Skin epidermis (tissue), 12 donors: ENCODE results near the gene PRDM2.
A peak's percentile ranks its signal among the peaks of the same experiment; 100 is the strongest.

Experiments
- H3K27ac ChIP-seq, 21 experiments: fragments of 200-600 bp; sonication (generic) in 11 of 21; one replicate each; pipeline ENCODE4 v1.5.0; 2020; ENCODE audit warnings: mild to moderate bottlenecking in 3 of 21, inconsistent platforms in 2 of 21, moderate library complexity in 2 of 21
- H3K4me3 ChIP-seq, 7 experiments: fragments of 200-600 bp; sonication (generic) in 2 of 7; one replicate each; pipeline ENCODE4 v1.5.0; 2020; ENCODE audit warnings: inconsistent platforms in 2 of 7, mild to moderate bottlenecking in 2 of 7, moderate library complexity in 1 of 7

PRDM2 gene

GRCh38 chr1:13730751-13731482, 30.9 kb downstream of the PRDM2 start:
- Histone ChIP-seq H3K27ac (peak overlapping the region in 15 of 21 experiments; percentile 1 to 81 (median 55)), H3K4me3 (peak overlapping the region in 3 of 7 experiments; percentile 5 to 17 (median 7))

DNA sequence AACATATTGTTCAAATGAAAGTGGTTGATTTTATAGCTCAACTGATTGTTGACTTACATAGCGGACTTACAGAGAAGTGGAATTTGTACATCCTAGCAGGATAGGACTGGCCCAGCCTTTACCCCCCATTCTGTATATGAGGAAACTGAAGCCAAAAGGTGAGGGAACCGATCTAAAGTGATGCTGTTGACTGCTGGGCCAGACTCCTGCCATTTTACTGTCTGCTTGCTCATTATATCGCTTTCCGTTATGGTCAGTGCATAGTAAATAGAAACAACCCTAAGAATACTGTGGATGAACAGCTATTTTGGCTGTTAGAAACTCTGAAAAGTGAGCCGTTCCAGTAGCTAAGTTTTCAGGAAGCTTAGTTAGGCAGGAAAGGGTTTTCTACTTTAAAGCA, 31.9 kb downstream of the PRDM2 start:
- peak overlapping the region in 6 of 21 experiments; percentile 38 to 81 (median 74) for H3K27ac ChIP-seq
- H3K4me3 ChIP-seq, result no peak overlapping the region

DNA sequence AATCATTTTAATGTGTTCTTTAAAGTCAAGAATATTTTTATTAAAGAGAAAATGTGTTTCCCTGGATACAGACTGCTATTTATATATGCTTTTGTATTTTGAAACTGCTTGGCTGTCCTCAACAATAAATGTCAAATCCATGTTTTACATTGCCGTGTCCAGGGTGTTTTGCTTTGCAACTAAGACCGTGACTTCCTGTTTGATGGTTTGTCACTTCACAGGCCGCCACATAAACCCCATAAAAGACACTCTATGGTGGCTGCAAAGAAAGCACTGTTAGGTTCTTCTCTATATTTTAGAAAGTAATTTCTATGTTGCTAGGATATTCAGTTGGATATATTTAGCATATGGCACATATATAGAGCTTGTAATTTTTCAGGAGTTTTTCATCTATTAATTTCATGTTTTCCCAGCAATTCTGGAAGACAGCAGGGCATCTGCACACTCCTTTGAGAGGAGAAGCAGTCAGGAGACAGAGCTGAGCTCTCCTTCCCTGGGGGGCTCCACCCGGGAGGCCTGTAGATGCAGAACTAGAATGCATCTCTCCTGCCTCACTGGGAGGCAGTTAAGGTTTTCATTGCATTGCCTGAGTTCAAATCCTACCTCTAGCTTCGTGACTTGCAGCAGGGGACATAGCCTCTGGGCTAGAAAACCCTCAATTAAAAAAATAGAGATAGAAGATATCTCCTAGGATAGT, 33.1 kb downstream of the PRDM2 start:
- H3K27ac ChIP-seq, result peak overlapping the region in 9 of 21 experiments; percentile 1 to 81 (median 46)

DNA sequence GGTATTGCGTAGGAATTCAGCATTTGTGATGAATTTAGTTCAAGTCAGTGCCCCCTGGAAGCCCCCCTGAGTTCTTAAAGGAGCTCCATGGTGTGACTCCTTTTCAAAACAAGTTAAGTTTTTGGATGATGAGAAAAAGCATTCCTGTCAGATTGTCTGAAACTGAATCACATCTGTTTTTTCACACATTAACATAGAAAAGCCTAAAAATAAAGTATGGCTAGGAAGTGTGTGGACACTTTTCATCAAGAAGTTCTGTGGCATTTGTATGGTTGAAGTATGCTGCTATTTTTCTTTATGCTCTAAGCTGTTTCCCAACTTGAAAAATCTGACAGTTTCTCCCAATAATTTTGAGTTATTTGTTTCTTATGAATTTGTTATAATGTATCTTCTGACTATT, 33.7 kb downstream of the PRDM2 start:
- Histone ChIP-seq H3K27ac (peak overlapping the region in 8 of 21 experiments; percentile 1 to 81 (median 51)), H3K4me3 (no peak overlapping the region)

More for the DNA sequence above, 33.1 kb downstream of the PRDM2 start:
- H3K4me3 ChIP-seq, result no peak overlapping the region

DNA sequence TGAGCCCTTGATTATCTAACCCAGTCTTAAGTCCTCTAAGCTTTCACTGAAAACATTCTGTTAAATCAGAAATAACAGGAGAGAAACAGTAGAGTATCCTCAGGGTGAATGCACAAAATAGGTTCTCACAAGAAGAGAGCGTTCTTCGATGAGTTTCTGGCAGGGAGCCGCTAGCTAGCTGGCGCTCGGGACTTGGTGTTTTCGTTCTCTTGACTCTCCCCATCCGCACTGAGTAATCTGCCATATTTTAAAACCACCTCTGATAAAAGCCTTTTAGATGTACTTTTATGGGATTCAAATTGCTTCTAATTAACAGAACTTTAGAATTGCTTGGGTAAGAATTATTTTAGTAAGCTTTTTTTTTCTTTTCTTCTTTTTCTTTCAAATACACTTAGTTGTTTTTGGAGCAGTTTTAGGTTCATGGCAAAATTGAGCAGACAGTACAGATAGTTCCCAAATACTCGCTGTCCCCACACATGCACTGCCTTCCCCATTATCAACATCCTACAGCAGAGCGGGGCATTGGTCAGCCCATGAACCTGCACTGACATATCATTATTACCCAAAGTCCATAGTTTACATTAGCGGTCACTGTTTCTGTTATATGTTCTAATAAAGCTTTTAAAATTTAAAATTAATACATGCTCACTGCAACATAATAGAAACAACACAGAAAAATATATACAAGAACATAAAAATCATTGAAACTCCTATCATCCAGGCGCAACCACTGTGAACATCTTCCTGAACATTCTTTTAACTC, 35.4 kb downstream of the PRDM2 start:
- Histone ChIP-seq H3K4me3 (no peak overlapping the region), H3K27ac (no peak overlapping the region)

GRCh38 chr1:13737398-13737797, 37.4 kb downstream of the PRDM2 start:
- Histone ChIP-seq H3K4me3 (no peak overlapping the region), H3K27ac (no peak overlapping the region)

- Histone ChIP-seq H3K4me3 (no peak overlapping the region), H3K27ac (no peak overlapping the region)
These were observed 46.4 kb downstream of the PRDM2 start for GRCh38 chr1:13746342-13746741.

- H3K4me3 ChIP-seq, result peak overlapping the region; percentile 58 to 93 (median 78)
- H3K27ac ChIP-seq, result peak overlapping the region; percentile 77 to 97 (median 93)
These were observed 48.9 kb downstream of the PRDM2 start for GRCh38 chr1:13748610-13749505.

DNA sequence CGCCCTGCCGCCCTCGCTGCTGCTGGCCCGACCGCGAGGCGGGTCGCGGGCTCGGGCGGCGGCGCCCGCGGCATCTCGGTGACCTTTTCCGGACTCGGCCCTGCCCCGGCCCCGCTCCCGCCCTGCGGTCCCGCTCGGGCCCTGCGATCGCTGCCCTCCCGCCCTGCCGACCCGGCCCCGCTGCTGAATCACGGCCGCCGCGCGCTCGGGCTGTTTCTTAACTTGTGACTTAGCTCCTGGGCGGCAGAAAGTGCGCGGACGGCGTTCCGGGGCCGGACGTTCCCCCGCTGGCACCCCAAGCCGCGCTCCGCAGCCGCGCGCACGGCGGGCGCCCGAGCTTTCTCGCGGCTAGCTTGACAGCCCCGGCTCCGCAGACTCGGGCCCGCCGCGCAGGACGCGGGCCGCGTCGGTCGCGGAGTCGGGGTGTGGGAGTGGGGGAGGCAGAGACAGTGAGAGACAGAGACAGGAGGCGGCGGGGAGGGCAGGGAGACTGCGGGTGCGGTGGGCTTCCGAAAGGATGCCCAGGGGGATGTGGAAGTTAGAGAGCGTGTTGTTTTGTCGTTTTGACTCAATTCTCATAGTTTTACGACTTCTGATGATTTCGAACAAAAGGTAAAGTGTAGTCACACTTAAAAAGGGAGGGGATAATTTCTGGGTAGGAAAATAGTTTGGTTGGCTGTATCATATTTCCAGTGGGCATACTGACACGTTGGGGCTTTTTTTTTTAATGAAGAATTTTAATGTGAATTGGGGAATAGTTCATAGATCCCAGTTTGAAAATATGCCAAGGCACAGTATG, 49.8 kb downstream of the PRDM2 start:
- peak overlapping the region; percentile 58 to 93 (median 78) for H3K4me3 ChIP-seq
- peak overlapping the region; percentile 68 to 97 (median 93) for H3K27ac ChIP-seq

GRCh38 chr1:13751458-13751871, 51.5 kb downstream of the PRDM2 start:
- peak overlapping the region in 1 of 7 experiments; percentile 2 for H3K4me3 ChIP-seq
- H3K27ac ChIP-seq, result peak overlapping the region in 1 of 21 experiments; percentile 93

- Histone ChIP-seq H3K4me3 (peak overlapping the region in 1 of 7 experiments; percentile 2), H3K27ac (no peak overlapping the region)
These were observed 52.0 kb downstream of the PRDM2 start for GRCh38 chr1:13751985-13752384.

GRCh38 chr1:13752852-13753251, 52.9 kb downstream of the PRDM2 start:
- no peak overlapping the region for H3K27ac ChIP-seq

GRCh38 chr1:13753636-13754402, 53.8 kb downstream of the PRDM2 start:
- peak overlapping the region in 1 of 21 experiments; percentile 53 for H3K27ac ChIP-seq
- no peak overlapping the region for H3K4me3 ChIP-seq

More at GRCh38 chr1:13752852-13753251, 52.9 kb downstream of the PRDM2 start:
- no peak overlapping the region for H3K4me3 ChIP-seq

DNA sequence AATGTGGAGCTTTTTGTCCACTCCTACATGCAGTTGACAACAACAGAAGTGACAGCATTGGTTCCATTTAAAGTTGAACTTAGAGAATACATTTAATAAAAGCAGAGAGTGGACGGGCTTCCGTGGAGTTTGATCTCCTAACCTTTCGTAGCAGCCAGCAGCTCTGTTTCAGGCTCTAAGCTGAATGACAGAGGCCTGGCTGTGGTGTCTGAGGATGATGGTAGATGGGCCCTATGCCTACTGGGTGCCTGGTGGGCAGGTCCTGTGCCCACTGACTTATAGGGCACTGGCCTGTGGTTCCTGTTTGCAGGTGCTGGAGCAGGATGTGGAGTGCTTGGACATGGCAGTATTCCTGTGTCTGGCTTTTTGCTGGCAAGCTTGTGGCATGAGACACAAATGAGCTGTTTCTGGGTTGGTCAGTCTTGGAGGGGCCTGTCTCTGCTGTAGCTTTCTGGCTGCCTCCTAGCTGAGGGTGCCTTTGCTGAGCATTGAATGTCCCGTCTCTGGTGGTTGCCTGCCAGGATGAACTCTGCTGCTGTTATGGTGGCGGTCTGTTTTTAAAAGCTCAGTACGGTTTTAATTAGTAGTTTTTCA, 54.6 kb downstream of the PRDM2 start:
- no peak overlapping the region for H3K27ac ChIP-seq
- H3K4me3 ChIP-seq, result no peak overlapping the region

DNA sequence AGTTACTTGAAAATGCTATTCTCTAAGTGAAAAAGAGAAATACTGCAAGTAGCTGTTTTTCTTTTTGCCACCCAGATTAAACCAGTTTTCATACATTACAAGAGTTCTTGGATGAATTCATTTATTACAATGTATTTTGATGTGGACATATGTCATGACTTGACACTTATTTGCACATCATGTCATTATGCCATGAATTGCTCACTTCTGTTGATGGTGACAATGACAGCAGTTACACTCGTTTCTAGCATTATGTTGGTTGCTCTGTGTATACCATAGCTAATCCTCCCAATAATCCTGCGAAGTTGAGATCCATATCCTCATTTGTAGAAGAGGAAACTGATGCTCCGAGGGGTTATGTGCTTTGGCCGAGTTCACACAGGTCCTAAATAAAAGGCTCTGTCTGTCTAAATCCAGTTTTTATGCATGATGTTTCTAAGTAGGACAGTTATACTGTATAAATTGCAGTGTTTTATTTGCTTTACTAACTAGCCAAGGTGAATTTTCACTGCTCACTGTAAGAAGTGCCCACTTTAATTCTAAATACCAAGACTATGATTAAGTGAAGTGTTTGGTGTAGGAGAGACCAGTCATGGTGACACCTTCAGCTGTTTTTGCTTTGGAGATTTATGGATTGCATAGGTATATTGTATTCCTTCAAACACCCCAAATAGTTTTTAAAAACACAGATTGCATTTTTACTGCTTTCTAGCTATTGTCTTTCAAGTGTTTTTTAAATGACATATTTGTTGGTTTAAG, 56.7 kb downstream of the PRDM2 start:
- H3K4me3 ChIP-seq, result no peak overlapping the region
- peak overlapping the region in 1 of 21 experiments; percentile 5 for H3K27ac ChIP-seq

GRCh38 chr1:13757693-13758092, 57.7 kb downstream of the PRDM2 start:
- Histone ChIP-seq H3K27ac (peak overlapping the region in 2 of 21 experiments; percentile 26 to 28), H3K4me3 (no peak overlapping the region)
